PC-9 (cell line): ENCODE measurements around the gene CRIP2.

Source experiments
- EZH2 ChIP-seq: fragments of 200-600 bp; sonication (generic); IDR thresholded peaks from 2 replicates; pipeline ENCODE4 v1.8.0; 2017; ENCODE audit warnings: antibody characterized with exemption, low read depth
- TF ChIP-seq, protein P1 (sequence below): fragments of 200-600 bp; sonication (generic); conservative IDR thresholded peaks from 2 replicates; pipeline ENCODE4 v1.6.1; 2017; ENCODE audit warnings: mixed run types, antibody characterized with exemption, mild to moderate bottlenecking, moderate library complexity

GRCh38 chr14:105529319-105529568 is 54.6 kb downstream of the CRIP2 start:
- TF ChIP-seq, protein P1, sequence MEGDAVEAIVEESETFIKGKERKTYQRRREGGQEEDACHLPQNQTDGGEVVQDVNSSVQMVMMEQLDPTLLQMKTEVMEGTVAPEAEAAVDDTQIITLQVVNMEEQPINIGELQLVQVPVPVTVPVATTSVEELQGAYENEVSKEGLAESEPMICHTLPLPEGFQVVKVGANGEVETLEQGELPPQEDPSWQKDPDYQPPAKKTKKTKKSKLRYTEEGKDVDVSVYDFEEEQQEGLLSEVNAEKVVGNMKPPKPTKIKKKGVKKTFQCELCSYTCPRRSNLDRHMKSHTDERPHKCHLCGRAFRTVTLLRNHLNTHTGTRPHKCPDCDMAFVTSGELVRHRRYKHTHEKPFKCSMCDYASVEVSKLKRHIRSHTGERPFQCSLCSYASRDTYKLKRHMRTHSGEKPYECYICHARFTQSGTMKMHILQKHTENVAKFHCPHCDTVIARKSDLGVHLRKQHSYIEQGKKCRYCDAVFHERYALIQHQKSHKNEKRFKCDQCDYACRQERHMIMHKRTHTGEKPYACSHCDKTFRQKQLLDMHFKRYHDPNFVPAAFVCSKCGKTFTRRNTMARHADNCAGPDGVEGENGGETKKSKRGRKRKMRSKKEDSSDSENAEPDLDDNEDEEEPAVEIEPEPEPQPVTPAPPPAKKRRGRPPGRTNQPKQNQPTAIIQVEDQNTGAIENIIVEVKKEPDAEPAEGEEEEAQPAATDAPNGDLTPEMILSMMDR, result no peak
- no peak for TF ChIP-seq EZH2
